ENCODE measurements around the gene TEX19. TPM values are rescaled to one million over a fixed set of nuclear protein-coding genes. Genes with fewer than 3 reads are reported as not detected.

Gene TEX19
- total and polyA plus RNA-seq, 2 experiments from 2014 or later: 0.10 to 0.66 TPM

DNA sequence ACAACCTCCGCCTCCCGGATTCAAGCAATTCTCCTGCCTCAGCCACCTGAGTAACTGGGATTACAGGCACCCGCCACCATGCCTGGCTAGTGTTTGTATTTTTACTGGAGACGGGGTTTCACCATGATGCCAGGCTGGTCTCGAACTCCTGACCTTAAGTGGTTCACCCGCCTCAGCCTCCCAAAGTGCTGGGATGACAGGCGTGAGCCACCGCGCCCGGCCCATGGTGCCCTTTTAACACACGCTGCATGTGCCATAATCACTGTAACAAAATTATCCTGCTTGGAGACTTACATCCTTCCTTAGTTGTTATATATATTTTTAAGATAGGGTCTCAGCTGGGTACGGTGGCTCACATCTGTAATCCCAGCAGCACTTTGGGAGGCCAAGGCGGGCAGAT, 47.1 kb upstream of the TEX19 start (continued):
- TF ChIP-seq, protein P1, sequence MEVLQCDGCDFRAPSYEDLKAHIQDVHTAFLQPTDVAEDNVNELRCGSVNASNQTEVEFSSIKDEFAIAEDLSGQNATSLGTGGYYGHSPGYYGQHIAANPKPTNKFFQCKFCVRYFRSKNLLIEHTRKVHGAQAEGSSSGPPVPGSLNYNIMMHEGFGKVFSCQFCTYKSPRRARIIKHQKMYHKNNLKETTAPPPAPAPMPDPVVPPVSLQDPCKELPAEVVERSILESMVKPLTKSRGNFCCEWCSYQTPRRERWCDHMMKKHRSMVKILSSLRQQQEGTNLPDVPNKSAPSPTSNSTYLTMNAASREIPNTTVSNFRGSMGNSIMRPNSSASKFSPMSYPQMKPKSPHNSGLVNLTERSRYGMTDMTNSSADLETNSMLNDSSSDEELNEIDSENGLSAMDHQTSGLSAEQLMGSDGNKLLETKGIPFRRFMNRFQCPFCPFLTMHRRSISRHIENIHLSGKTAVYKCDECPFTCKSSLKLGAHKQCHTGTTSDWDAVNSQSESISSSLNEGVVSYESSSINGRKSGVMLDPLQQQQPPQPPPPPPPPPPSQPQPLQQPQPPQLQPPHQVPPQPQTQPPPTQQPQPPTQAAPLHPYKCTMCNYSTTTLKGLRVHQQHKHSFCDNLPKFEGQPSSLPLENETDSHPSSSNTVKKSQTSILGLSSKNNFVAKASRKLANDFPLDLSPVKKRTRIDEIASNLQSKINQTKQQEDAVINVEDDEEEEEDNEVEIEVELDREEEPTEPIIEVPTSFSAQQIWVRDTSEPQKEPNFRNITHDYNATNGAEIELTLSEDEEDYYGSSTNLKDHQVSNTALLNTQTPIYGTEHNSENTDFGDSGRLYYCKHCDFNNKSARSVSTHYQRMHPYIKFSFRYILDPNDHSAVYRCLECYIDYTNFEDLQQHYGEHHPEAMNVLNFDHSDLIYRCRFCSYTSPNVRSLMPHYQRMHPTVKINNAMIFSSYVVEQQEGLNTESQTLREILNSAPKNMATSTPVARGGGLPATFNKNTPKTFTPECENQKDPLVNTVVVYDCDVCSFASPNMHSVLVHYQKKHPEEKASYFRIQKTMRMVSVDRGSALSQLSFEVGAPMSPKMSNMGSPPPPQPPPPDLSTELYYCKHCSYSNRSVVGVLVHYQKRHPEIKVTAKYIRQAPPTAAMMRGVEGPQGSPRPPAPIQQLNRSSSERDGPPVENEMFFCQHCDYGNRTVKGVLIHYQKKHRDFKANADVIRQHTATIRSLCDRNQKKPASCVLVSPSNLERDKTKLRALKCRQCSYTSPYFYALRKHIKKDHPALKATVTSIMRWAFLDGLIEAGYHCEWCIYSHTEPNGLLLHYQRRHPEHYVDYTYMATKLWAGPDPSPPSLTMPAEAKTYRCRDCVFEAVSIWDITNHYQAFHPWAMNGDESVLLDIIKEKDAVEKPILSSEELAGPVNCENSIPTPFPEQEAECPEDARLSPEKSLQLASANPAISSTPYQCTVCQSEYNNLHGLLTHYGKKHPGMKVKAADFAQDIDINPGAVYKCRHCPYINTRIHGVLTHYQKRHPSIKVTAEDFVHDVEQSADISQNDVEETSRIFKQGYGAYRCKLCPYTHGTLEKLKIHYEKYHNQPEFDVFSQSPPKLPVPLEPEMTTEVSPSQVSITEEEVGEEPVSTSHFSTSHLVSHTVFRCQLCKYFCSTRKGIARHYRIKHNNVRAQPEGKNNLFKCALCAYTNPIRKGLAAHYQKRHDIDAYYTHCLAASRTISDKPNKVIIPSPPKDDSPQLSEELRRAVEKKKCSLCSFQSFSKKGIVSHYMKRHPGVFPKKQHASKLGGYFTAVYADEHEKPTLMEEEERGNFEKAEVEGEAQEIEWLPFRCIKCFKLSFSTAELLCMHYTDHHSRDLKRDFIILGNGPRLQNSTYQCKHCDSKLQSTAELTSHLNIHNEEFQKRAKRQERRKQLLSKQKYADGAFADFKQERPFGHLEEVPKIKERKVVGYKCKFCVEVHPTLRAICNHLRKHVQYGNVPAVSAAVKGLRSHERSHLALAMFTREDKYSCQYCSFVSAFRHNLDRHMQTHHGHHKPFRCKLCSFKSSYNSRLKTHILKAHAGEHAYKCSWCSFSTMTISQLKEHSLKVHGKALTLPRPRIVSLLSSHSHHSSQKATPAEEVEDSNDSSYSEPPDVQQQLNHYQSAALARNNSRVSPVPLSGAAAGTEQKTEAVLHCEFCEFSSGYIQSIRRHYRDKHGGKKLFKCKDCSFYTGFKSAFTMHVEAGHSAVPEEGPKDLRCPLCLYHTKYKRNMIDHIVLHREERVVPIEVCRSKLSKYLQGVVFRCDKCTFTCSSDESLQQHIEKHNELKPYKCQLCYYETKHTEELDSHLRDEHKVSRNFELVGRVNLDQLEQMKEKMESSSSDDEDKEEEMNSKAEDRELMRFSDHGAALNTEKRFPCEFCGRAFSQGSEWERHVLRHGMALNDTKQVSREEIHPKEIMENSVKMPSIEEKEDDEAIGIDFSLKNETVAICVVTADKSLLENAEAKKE (CRISPR knock-in tag; IDR thresholded peaks at IDR 0.05): no peak
- TF ChIP-seq, protein P2, sequence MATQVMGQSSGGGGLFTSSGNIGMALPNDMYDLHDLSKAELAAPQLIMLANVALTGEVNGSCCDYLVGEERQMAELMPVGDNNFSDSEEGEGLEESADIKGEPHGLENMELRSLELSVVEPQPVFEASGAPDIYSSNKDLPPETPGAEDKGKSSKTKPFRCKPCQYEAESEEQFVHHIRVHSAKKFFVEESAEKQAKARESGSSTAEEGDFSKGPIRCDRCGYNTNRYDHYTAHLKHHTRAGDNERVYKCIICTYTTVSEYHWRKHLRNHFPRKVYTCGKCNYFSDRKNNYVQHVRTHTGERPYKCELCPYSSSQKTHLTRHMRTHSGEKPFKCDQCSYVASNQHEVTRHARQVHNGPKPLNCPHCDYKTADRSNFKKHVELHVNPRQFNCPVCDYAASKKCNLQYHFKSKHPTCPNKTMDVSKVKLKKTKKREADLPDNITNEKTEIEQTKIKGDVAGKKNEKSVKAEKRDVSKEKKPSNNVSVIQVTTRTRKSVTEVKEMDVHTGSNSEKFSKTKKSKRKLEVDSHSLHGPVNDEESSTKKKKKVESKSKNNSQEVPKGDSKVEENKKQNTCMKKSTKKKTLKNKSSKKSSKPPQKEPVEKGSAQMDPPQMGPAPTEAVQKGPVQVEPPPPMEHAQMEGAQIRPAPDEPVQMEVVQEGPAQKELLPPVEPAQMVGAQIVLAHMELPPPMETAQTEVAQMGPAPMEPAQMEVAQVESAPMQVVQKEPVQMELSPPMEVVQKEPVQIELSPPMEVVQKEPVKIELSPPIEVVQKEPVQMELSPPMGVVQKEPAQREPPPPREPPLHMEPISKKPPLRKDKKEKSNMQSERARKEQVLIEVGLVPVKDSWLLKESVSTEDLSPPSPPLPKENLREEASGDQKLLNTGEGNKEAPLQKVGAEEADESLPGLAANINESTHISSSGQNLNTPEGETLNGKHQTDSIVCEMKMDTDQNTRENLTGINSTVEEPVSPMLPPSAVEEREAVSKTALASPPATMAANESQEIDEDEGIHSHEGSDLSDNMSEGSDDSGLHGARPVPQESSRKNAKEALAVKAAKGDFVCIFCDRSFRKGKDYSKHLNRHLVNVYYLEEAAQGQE (IDR thresholded peaks at IDR 0.05; ENCODE audit: unreplicated experiment): no peak
- TF ChIP-seq NANOG (IDR thresholded peaks at IDR 0.05; ENCODE audit: borderline replicate concordance) (no peak), ZNF331 (CRISPR knock-in tag; IDR thresholded peaks at IDR 0.05; ENCODE audit: low read depth) (no peak), EZH2phosphoT487 (IDR thresholded peaks at IDR 0.05; ENCODE audit: unreplicated experiment) (no peak)

Data from GM23338 (cell line).